Loucy (cell line): ENCODE data around the gene NOS1.
"Not testable (repeated sequence)": the region's sequence is repeated elsewhere in the genome, so short reads cannot be mapped to it uniquely, and the experiment has no call there.

ENCODE experiments used
- H2AFZ ChIP-seq: fragments of 200-600 bp; sonication (generic); 2 replicates; pipeline ENCODE4 v1.6.0; 2016; ENCODE audit warnings: antibody characterized with exemption, mild to moderate bottlenecking, low read length, moderate library complexity
- H3F3A ChIP-seq: fragments of 200-600 bp; 2 replicates; pipeline ENCODE4 v1.6.0; 2016; ENCODE audit warnings: antibody characterized with exemption, low read depth, mild to moderate bottlenecking
- H3K27me3 ChIP-seq: fragments of 200-600 bp; sonication (generic); 2 replicates; pipeline ENCODE4 v1.6.1; 2014; ENCODE audit warnings: low read length, mild to moderate bottlenecking; ENCODE audit not compliant: insufficient read depth, poor library complexity, severe bottlenecking
- H3K36me3 ChIP-seq: fragments of 200-600 bp; sonication (generic); 2 replicates; pipeline ENCODE4 v1.6.1; 2016; ENCODE audit warnings: low read length; ENCODE audit not compliant: insufficient read depth
- H3K4me1 ChIP-seq: fragments of 200-600 bp; sonication (generic); 2 replicates; pipeline ENCODE4 v1.5.1; 2014; ENCODE audit warnings: low read length, mild to moderate bottlenecking; ENCODE audit not compliant: insufficient read depth, poor library complexity, severe bottlenecking
- H3K4me2 ChIP-seq: fragments of 200-600 bp; sonication (generic); 2 replicates; pipeline ENCODE4 v1.6.0; 2014; ENCODE audit warnings: antibody characterized with exemption, low read length, low read depth, mild to moderate bottlenecking; ENCODE audit not compliant: poor library complexity, severe bottlenecking
- H3K4me3 ChIP-seq: fragments of 200-600 bp; sonication (generic); 2 replicates; pipeline ENCODE4 v1.5.1; 2014; ENCODE audit warnings: low read length, mild to moderate bottlenecking, mixed read lengths; ENCODE audit not compliant: poor library complexity, severe bottlenecking
- H3K79me2 ChIP-seq: fragments of 200-600 bp; sonication (generic); 2 replicates; pipeline ENCODE4 v1.6.1; 2014; ENCODE audit warnings: low read length; ENCODE audit not compliant: insufficient read depth
- H3K9ac ChIP-seq: fragments of 200-600 bp; sonication (generic); 2 replicates; pipeline ENCODE4 v1.6.0; 2014; ENCODE audit warnings: mild to moderate bottlenecking, low read depth, low read length, moderate library complexity; ENCODE audit not compliant: poor library complexity, severe bottlenecking
- H3K9me2 ChIP-seq: fragments of 200-600 bp; sonication (generic); replicated peaks from 2 replicates; pipeline ENCODE4 v1.6.1; 2016; ENCODE audit warnings: low read depth, low read length, mixed read lengths
- H3K9me3 ChIP-seq: fragments of 200-600 bp; sonication (generic); 2 replicates; pipeline ENCODE4 v1.6.1; 2014; ENCODE audit warnings: mild to moderate bottlenecking, antibody characterized with exemption, low read length, low read depth; ENCODE audit not compliant: insufficient read depth
- H4K20me1 ChIP-seq: fragments of 200-600 bp; sonication (generic); 2 replicates; pipeline ENCODE4 v1.6.0; 2014; ENCODE audit warnings: antibody characterized with exemption, low read length, mild to moderate bottlenecking; ENCODE audit not compliant: insufficient read depth, poor library complexity, severe bottlenecking
- EZH2phosphoT487 ChIP-seq: fragments of 200-600 bp; IDR thresholded peaks from 2 replicates; pipeline ENCODE4 v1.6.1; 2018; ENCODE audit warnings: antibody characterized with exemption, mild to moderate bottlenecking, moderate library complexity, borderline replicate concordance
- TF ChIP-seq, protein P1 (sequence below): fragments of 200-600 bp; sonication (generic); conservative IDR thresholded peaks from 2 replicates; pipeline ENCODE4 v1.5.1; 2014; ENCODE audit warnings: mild to moderate bottlenecking, antibody characterized with exemption, low read length

The NOS1 gene

GRCh38 chr12:117402363-117402762, 40.9 kb upstream of the NOS1 start:
- H3K27me3 ChIP-seq: no peaks in the 10 kb centered on the region
- H2AFZ ChIP-seq: no peak overlapping the region
- no peaks in the 10 kb centered on the region for H4K20me1 ChIP-seq
- no peak overlapping the region for H3K9ac ChIP-seq
- no peak overlapping the region for H3K4me3 ChIP-seq
- no peaks in the 10 kb centered on the region for H3K9me3 ChIP-seq
- H3K79me2 ChIP-seq: no peaks in the 10 kb centered on the region
- H3K36me3 ChIP-seq: no peaks in the 10 kb centered on the region
- H3K9me2 ChIP-seq: no peaks in the 10 kb centered on the region
- no peaks in the 10 kb centered on the region for H3F3A ChIP-seq
- no peaks in the 10 kb centered on the region for H3K4me1 ChIP-seq
- H3K4me2 ChIP-seq: no peak overlapping the region
- TF ChIP-seq EZH2phosphoT487: no peak
- TF ChIP-seq, protein P1, sequence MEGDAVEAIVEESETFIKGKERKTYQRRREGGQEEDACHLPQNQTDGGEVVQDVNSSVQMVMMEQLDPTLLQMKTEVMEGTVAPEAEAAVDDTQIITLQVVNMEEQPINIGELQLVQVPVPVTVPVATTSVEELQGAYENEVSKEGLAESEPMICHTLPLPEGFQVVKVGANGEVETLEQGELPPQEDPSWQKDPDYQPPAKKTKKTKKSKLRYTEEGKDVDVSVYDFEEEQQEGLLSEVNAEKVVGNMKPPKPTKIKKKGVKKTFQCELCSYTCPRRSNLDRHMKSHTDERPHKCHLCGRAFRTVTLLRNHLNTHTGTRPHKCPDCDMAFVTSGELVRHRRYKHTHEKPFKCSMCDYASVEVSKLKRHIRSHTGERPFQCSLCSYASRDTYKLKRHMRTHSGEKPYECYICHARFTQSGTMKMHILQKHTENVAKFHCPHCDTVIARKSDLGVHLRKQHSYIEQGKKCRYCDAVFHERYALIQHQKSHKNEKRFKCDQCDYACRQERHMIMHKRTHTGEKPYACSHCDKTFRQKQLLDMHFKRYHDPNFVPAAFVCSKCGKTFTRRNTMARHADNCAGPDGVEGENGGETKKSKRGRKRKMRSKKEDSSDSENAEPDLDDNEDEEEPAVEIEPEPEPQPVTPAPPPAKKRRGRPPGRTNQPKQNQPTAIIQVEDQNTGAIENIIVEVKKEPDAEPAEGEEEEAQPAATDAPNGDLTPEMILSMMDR: no peak

DNA sequence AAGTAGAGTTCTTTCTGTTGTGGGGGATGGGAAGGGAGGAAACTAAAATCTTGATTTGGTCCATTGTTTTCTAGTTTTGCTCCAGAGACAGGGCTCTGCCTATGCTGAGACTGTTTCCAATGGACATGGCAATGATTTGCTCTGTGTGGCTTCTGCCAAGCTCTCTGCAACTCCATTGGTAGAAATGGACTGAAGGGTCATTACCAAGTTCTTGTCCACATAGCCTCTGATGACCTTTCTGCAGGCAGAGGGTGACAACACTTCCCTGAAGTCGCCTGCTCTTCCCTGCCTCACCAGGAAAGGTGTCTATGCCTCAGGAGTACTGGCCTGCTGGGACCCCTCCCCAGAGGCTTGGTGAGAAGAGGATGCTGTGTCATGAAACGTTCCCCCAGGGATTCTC, 39.5 kb upstream of the NOS1 start:
- H3K9ac ChIP-seq: no peak overlapping the region
- no peak overlapping the region for H2AFZ ChIP-seq
- H3K27me3 ChIP-seq: no peaks in the 10 kb centered on the region
- TF ChIP-seq EZH2phosphoT487: no peak
- TF ChIP-seq, protein P1: no peak
- H3K4me3 ChIP-seq: no peak overlapping the region
- H3F3A ChIP-seq: no peaks in the 10 kb centered on the region
- no peaks in the 10 kb centered on the region for H3K4me1 ChIP-seq
- no peaks in the 10 kb centered on the region for H3K79me2 ChIP-seq
- H4K20me1 ChIP-seq: no peaks in the 10 kb centered on the region
- H3K36me3 ChIP-seq: no peaks in the 10 kb centered on the region
- no peaks in the 10 kb centered on the region for H3K9me3 ChIP-seq
- no peak overlapping the region for H3K4me2 ChIP-seq
- H3K9me2 ChIP-seq: no peaks in the 10 kb centered on the region

GRCh38 chr12:117398482-117398881, 37.1 kb upstream of the NOS1 start:
- not testable (repeated sequence) for H3K9ac ChIP-seq, H3K79me2 ChIP-seq, H3K9me2 ChIP-seq, H3K4me3 ChIP-seq, H3K4me1 ChIP-seq, H4K20me1 ChIP-seq, H2AFZ ChIP-seq, H3K4me2 ChIP-seq, H3K36me3 ChIP-seq, H3K9me3 ChIP-seq, H3F3A ChIP-seq, H3K27me3 ChIP-seq

DNA sequence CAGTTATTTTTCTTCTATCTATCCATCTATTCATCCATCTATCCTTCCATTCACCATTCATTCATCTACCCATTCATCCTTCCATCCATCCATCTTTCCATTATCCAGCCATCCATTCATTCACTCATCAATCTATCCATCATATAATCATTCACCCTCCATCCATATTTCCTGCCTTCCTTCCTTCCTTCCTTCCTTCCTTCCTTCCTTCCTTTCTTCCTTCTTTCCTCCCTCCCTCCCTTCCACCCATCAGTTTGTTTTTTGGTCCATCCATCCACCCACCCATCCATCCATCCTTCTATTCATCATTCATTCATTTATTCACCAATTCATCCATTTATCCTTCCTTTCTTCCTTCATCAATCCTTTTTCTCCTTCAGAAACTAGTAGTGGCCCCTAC, 34.3 kb upstream of the NOS1 start:
- Histone ChIP-seq H3F3A (no peaks in the 10 kb centered on the region), H3K27me3 (no peaks in the 10 kb centered on the region), H3K9me3 (no peaks in the 10 kb centered on the region), H3K4me3 (no peak overlapping the region), H3K4me1 (no peaks in the 10 kb centered on the region), H3K9ac (no peak overlapping the region), H2AFZ (no peak overlapping the region), H3K79me2 (no peaks in the 10 kb centered on the region), H3K4me2 (no peak overlapping the region), H4K20me1 (no peaks in the 10 kb centered on the region), H3K36me3 (no peaks in the 10 kb centered on the region), H3K9me2 (no peaks in the 10 kb centered on the region)
- TF ChIP-seq, protein P1: no peak
- no peak for TF ChIP-seq EZH2phosphoT487
